Mucosa of gallbladder (tissue), 1 donor: ENCODE measurements around the gene GAGE12F. TPM values are rescaled to one million over a fixed set of nuclear protein-coding genes. Genes with fewer than 3 reads are reported as not detected.
"Not testable (repeated sequence)": the region's sequence is repeated elsewhere in the genome, so short reads cannot be mapped to it uniquely, and the experiment has no call there.

Source experiments
- DNase-seq: peaks from one replicate; pipeline ENCODE4 v3.0.0-alpha.2; 2020; ENCODE audit warnings: low spot score
- total RNA-seq: library from RNA; stranded (reverse); gene quantifications from one replicate; pipeline ENCODE4 v1.2.1, GENCODE V29; 2021
- donor health status: DM: no; HTN: no; CAD: no.

GAGE12F gene, protein sequence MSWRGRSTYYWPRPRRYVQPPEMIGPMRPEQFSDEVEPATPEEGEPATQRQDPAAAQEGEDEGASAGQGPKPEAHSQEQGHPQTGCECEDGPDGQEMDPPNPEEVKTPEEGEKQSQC
- total RNA-seq: 0.86 TPM

DNA sequence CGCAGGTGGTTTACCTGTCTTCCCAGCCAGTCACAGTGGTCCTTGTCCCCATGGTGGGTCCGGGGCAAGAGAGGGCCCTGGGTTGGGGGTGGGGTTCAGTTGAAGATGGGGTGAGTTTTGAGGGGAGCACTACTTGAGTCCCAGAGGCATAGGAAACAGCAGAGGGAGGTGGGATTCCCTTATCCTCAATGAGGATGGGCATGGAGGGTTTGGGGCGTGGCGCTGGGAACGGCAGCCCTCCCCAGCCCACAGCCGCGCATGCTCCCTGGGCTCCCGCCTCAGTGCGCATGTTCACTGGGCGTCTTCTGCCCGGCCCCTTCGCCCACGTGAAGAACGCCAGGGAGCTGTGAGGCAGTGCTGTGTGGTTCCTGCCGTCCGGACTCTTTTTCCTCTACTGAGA, at the start of gene GAGE12F:
GAGE12F (plus strand) TSS at position 301 of the 400 bp plus-strand sequence. CDS start 1,155 bp downstream, outside the sequence.
- DNase-seq: not testable (repeated sequence)

DNA sequence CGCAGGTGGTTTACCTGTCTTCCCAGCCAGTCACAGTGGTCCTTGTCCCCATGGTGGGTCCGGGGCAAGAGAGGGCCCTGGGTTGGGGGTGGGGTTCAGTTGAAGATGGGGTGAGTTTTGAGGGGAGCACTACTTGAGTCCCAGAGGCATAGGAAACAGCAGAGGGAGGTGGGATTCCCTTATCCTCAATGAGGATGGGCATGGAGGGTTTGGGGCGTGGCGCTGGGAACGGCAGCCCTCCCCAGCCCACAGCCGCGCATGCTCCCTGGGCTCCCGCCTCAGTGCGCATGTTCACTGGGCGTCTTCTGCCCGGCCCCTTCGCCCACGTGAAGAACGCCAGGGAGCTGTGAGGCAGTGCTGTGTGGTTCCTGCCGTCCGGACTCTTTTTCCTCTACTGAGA, 28.8 kb upstream of the GAGE12F start, which contains the start of gene GAGE12C:
GAGE12C (plus strand) TSS at position 301 of the 400 bp plus-strand sequence. CDS start 1,155 bp downstream, outside the sequence.
- not testable (repeated sequence) for DNase-seq

DNA sequence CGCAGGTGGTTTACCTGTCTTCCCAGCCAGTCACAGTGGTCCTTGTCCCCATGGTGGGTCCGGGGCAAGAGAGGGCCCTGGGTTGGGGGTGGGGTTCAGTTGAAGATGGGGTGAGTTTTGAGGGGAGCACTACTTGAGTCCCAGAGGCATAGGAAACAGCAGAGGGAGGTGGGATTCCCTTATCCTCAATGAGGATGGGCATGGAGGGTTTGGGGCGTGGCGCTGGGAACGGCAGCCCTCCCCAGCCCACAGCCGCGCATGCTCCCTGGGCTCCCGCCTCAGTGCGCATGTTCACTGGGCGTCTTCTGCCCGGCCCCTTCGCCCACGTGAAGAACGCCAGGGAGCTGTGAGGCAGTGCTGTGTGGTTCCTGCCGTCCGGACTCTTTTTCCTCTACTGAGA, 19.2 kb upstream of the GAGE12F start, which contains the start of gene GAGE12D:
GAGE12D (plus strand) TSS at position 301 of the 400 bp plus-strand sequence. CDS start 1,155 bp downstream, outside the sequence.
- not testable (repeated sequence) for DNase-seq

DNA sequence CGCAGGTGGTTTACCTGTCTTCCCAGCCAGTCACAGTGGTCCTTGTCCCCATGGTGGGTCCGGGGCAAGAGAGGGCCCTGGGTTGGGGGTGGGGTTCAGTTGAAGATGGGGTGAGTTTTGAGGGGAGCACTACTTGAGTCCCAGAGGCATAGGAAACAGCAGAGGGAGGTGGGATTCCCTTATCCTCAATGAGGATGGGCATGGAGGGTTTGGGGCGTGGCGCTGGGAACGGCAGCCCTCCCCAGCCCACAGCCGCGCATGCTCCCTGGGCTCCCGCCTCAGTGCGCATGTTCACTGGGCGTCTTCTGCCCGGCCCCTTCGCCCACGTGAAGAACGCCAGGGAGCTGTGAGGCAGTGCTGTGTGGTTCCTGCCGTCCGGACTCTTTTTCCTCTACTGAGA, 9.7 kb upstream of the GAGE12F start, which contains the start of gene GAGE12E:
GAGE12E (plus strand) TSS at position 301 of the 400 bp plus-strand sequence. CDS start 1,155 bp downstream, outside the sequence.
- DNase-seq: not testable (repeated sequence)

DNA sequence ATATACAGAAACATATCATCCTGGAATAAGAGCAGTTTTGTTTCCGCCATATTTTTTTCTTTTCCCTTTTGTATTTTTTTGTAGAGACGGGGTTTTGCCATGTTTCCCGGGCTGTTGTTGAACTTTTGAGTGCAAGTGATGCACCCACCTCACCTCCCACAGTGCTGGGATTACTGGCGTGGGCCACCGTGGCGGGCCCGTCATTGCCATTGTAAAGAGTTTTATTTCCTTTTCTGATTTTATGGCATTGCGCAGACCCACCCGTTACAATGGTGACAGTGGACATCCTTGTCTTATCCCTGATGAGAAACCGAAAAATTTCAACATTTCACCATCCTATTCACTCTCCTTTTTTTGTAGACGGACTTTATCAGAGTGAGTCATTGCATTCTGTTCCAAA, 8.1 kb downstream of the GAGE12F start:
- peak; percentile 10 for DNase-seq

DNA sequence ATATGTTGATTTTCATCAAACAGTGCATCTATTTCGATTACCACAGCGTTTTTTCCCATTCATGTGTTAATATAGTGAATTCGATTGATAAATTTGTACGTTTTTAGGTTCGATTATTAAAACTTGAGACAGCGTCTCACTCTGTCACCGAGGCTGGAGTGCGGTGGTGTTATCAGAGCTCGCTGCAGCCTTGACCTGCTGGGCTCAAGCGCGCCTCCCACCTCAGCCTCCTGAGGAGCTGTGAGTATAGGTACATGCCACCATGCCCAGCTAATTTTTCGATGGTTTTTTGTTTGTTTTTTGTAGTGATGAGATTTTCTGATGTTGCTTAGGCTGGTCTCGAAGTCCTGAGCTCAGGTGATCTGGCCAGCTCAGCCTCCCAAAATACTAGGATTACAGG, 8.5 kb downstream of the GAGE12F start:
- peak; percentile 4 for DNase-seq

DNA sequence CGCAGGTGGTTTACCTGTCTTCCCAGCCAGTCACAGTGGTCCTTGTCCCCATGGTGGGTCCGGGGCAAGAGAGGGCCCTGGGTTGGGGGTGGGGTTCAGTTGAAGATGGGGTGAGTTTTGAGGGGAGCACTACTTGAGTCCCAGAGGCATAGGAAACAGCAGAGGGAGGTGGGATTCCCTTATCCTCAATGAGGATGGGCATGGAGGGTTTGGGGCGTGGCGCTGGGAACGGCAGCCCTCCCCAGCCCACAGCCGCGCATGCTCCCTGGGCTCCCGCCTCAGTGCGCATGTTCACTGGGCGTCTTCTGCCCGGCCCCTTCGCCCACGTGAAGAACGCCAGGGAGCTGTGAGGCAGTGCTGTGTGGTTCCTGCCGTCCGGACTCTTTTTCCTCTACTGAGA, 9.5 kb downstream of the GAGE12F start, which contains the start of gene GAGE12G:
GAGE12G (plus strand) TSS at position 301 of the 400 bp plus-strand sequence. CDS start 1,155 bp downstream, outside the sequence.
- not testable (repeated sequence) for DNase-seq

DNA sequence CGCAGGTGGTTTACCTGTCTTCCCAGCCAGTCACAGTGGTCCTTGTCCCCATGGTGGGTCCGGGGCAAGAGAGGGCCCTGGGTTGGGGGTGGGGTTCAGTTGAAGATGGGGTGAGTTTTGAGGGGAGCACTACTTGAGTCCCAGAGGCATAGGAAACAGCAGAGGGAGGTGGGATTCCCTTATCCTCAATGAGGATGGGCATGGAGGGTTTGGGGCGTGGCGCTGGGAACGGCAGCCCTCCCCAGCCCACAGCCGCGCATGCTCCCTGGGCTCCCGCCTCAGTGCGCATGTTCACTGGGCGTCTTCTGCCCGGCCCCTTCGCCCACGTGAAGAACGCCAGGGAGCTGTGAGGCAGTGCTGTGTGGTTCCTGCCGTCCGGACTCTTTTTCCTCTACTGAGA, 19.0 kb downstream of the GAGE12F start, which contains the start of gene GAGE12H:
GAGE12H (plus strand) TSS at position 301 of the 400 bp plus-strand sequence. CDS start 1,155 bp downstream, outside the sequence.
- not testable (repeated sequence) for DNase-seq

DNA sequence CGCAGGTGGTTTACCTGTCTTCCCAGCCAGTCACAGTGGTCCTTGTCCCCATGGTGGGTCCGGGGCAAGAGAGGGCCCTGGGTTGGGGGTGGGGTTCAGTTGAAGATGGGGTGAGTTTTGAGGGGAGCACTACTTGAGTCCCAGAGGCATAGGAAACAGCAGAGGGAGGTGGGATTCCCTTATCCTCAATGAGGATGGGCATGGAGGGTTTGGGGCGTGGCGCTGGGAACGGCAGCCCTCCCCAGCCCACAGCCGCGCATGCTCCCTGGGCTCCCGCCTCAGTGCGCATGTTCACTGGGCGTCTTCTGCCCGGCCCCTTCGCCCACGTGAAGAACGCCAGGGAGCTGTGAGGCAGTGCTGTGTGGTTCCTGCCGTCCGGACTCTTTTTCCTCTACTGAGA, 28.6 kb downstream of the GAGE12F start, which contains the start of gene GAGE2A:
GAGE2A (plus strand) TSS at position 301 of the 400 bp plus-strand sequence. CDS start 1,155 bp downstream, outside the sequence.
- not testable (repeated sequence) for DNase-seq

DNA sequence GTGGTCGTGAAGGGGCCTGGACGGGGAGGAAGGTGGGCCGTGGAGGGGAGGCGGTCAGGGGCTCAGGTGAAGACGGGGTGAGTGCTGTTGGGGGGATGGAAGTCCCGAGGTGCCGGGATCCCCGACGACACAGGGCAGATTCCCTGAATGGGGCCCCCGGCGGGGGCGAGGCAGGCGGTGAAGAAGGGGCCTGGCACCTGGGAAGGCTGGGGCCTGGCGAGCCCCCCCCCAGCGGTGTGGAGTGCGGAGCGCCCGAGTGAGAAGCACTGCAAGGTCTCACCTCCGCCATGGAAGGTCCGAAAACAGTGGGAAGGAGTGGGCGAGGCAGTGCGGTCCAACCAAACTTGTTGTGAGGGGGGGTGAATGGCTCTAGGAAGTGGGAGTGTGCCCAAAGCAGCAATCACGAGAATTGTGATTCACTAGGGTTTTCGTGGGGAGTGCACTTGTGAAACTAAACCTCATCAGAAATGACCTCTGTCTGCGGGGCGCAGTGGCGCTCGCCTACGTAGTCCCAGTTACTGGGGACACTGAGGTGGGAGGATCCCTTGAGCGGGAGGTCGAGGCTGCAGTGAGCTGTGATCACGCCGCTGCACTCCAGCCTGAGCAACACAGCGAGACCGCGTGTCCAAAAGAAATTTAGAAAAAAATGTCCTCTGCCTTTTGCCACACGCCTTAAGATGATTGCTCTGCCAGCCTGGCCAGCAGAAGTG, 29.3 kb downstream of the GAGE12F start:
- not testable (repeated sequence) for DNase-seq

DNA sequence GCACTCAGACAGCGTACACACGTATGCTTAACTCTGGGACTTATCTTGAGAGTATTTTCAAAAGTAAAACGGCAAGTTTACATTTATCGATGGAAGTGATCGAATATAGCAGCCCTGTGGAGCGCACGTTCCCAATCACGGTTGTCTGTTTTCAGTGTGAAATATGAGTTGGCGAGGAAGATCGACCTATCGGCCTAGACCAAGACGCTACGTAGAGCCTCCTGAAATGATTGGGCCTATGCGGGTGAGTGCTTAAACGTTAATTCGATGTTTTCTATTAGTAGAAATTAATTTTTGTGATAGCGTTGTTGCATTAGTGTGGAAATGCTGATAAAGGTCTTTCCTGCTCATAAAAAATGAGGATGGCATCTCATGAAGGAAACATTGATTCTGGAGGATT, 29.8 kb downstream of the GAGE12F start:
- not testable (repeated sequence) for DNase-seq

DNA sequence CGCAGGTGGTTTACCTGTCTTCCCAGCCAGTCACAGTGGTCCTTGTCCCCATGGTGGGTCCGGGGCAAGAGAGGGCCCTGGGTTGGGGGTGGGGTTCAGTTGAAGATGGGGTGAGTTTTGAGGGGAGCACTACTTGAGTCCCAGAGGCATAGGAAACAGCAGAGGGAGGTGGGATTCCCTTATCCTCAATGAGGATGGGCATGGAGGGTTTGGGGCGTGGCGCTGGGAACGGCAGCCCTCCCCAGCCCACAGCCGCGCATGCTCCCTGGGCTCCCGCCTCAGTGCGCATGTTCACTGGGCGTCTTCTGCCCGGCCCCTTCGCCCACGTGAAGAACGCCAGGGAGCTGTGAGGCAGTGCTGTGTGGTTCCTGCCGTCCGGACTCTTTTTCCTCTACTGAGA, 38.1 kb downstream of the GAGE12F start, which contains the start of gene GAGE1:
GAGE1 (plus strand) TSS at position 301 of the 400 bp plus-strand sequence. CDS start 1,155 bp downstream, outside the sequence.
- not testable (repeated sequence) for DNase-seq

DNA sequence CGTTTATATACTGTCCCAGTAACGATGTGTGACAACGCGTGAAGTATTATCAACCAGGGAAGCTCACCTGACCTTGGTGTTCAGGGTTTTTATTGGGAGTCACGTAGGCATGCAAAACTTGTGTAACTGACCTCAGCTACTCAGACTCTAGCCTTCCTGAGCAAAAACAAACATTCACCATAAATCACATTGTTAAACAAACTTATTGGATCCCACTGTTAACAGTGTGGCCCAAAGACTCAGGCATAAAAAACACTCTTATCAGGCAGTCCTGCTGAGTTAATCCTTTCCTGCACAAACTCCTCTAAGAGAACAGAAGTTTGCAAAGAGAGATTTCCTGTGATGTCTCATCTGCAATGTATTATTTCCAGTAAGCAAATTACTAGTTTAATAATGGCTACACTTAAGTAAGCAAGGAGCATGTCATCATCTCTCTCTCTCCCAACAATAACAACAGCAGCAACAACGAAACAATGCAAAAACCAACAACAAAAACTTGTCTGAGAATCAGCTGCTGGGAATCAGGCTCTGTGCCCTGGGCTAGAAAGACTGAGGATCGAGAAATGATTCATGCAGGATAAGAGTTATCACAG, 50.2 kb downstream of the GAGE12F start:
- no peak for DNase-seq

Other genes with a start within 250 kb of the GAGE12F start
- not detected for gene GAGE12J, start 238.8 kb upstream of the GAGE12F start, total RNA-seq
- gene GAGE13, start 229.3 kb upstream of the GAGE12F start, total RNA-seq: 0.63 TPM
- not detected for gene GAGE12C, start 28.7 kb upstream of the GAGE12F start, total RNA-seq
- gene GAGE12D, start 19.1 kb upstream of the GAGE12F start, total RNA-seq: not detected
- not detected for gene GAGE12E, start 9.6 kb upstream of the GAGE12F start, total RNA-seq
- not detected for gene GAGE12G, start 9.6 kb downstream of the GAGE12F start, total RNA-seq
- gene GAGE12H, start 19.1 kb downstream of the GAGE12F start, total RNA-seq: not detected
- gene GAGE2A, start 28.7 kb downstream of the GAGE12F start, total RNA-seq: not detected
- gene GAGE1, start 38.2 kb downstream of the GAGE12F start, total RNA-seq: 0.49 TPM
- not detected for gene PAGE1, start 135.1 kb downstream of the GAGE12F start, total RNA-seq